Peyer's patch (tissue), 4 donors: ENCODE results near the gene MAB21L2.

Source experiments
- POLR2A ChIP-seq, 2 donors: fragments of 450-650 bp; IDR thresholded peaks; one replicate each; pipeline ENCODE4 v1.5.1; 2017; ENCODE audit warnings: antibody characterized with exemption in 2 of 2, mild to moderate bottlenecking in 2 of 2, moderate library complexity in 2 of 2
- TF ChIP-seq, protein P1 (sequence below), 6 experiments: fragments of 450-650 bp in 4 of 6; fragments of 200-600 bp in 2 of 6; sonication (generic) in 1 of 6; IDR thresholded peaks; one replicate each; pipeline ENCODE4 v1.5.1; 2017 to 2019; ENCODE audit warnings: antibody characterized with exemption in 6 of 6, mild to moderate bottlenecking in 3 of 6, moderate library complexity in 1 of 6

DNA sequence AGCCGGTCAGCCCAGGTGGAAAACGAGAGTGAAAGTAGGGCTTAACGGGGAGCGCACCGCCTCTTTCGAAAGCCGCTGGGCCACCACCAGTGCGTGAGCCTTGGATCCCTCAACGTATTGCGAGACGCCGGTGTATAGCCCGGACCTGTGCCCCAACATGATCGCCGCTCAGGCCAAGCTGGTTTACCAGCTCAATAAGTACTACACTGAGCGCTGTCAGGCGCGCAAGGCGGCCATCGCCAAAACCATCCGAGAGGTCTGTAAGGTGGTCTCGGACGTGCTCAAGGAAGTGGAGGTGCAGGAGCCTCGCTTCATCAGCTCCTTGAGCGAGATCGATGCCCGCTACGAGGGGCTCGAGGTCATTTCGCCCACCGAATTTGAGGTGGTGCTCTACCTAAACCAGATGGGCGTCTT, 929 bp downstream of the MAB21L2 start:
- TF ChIP-seq, protein P1, sequence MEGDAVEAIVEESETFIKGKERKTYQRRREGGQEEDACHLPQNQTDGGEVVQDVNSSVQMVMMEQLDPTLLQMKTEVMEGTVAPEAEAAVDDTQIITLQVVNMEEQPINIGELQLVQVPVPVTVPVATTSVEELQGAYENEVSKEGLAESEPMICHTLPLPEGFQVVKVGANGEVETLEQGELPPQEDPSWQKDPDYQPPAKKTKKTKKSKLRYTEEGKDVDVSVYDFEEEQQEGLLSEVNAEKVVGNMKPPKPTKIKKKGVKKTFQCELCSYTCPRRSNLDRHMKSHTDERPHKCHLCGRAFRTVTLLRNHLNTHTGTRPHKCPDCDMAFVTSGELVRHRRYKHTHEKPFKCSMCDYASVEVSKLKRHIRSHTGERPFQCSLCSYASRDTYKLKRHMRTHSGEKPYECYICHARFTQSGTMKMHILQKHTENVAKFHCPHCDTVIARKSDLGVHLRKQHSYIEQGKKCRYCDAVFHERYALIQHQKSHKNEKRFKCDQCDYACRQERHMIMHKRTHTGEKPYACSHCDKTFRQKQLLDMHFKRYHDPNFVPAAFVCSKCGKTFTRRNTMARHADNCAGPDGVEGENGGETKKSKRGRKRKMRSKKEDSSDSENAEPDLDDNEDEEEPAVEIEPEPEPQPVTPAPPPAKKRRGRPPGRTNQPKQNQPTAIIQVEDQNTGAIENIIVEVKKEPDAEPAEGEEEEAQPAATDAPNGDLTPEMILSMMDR (IDR thresholded peaks at IDR 0.05): no peak
- TF ChIP-seq POLR2A (IDR thresholded peaks at IDR 0.05): no peak
